Keratinocyte (primary cell): ENCODE measurements around the gene IQSEC3.

Experiments
- CTCF ChIP-seq, 3 experiments: IDR thresholded peaks in 1 of 3; conservative IDR thresholded peaks in 1 of 3; optimal IDR thresholded peaks in 1 of 3; 2 replicates in 2 of 3; 3 replicates in 1 of 3; pipeline versions ENCODE3 to v1.5.1; 2011; ENCODE audit warnings: low read length in 3 of 3, mild to moderate bottlenecking in 3 of 3, moderate library complexity in 2 of 3, control low read depth in 1 of 3, inconsistent platforms in 1 of 3; ENCODE audit not compliant: insufficient read depth in 2 of 3; ENCODE audit errors: extremely low read depth in 1 of 3
- EZH2 ChIP-seq: IDR thresholded peaks from one replicate; pipeline ENCODE4 v1.6.1; 2012; ENCODE audit warnings: inconsistent platforms, mild to moderate bottlenecking, low read length, moderate library complexity

GRCh38 chr12:155646-156045, 89.1 kb downstream of the IQSEC3 start:
- TF ChIP-seq CTCF (optimal IDR thresholded peaks at IDR 0.05 in 1 of 3, IDR thresholded peaks at IDR 0.05 in 1 of 3, conservative IDR thresholded peaks at IDR 0.05 in 1 of 3; ENCODE audit: extremely low read depth in 1 of 3, insufficient read depth in 2 of 3, low read length in 3 of 3) (no peak), EZH2 (no peak)
